Measurements from ENCODE around the gene SLC12A7.

- TF ChIP-seq CTCF (conservative IDR thresholded peaks at IDR 0.05 in 1 of 2, IDR thresholded peaks at IDR 0.05 in 1 of 2; ENCODE audit: extremely low read depth in 1 of 2, insufficient read depth in 1 of 2, low read depth in 1 of 2, low read length in 2 of 2): no peak
- no peak for TF ChIP-seq EZH2 (IDR thresholded peaks at IDR 0.05; ENCODE audit: borderline replicate concordance, low read length)
Observed at GRCh38 chr5:1054018-1054798, 57.7 kb downstream of the SLC12A7 start.

Data from mammary epithelial cell (primary cell).